Fibroblast of villous mesenchyme (primary cell): Measurements from ENCODE around the gene DNAJC4. TPM values are rescaled to one million over a fixed set of nuclear protein-coding genes. Genes with fewer than 3 reads are reported as not detected.

Source experiments
- DNase-seq: peaks from one replicate; pipeline ENCODE4 v3.0.0-alpha.2; 2010; ENCODE audit warnings: low read depth
- H3K4me3 ChIP-seq: 2 replicates; pipeline ENCODE4 v1.5.1; 2011; ENCODE audit warnings: low read depth, mild to moderate bottlenecking, low read length
- total RNA-seq: library from RNA; depleted of rRNA; stranded (reverse); fragments of >200 nt; gene quantifications from 2 replicates; pipeline ENCODE4 v1.2.3, GENCODE V29; 2012
- TF ChIP-seq, protein P1 (sequence below): IDR thresholded peaks from 2 replicates; pipeline ENCODE4 v1.5.1; 2012; ENCODE audit warnings: low read depth, mild to moderate bottlenecking, low read length; ENCODE audit not compliant: insufficient read depth

Gene DNAJC4
- total RNA-seq, 1 donor: 6.5 TPM

GRCh38 chr11:64249038-64249437, 18.7 kb downstream of the DNAJC4 start:
- TF ChIP-seq, protein P1, sequence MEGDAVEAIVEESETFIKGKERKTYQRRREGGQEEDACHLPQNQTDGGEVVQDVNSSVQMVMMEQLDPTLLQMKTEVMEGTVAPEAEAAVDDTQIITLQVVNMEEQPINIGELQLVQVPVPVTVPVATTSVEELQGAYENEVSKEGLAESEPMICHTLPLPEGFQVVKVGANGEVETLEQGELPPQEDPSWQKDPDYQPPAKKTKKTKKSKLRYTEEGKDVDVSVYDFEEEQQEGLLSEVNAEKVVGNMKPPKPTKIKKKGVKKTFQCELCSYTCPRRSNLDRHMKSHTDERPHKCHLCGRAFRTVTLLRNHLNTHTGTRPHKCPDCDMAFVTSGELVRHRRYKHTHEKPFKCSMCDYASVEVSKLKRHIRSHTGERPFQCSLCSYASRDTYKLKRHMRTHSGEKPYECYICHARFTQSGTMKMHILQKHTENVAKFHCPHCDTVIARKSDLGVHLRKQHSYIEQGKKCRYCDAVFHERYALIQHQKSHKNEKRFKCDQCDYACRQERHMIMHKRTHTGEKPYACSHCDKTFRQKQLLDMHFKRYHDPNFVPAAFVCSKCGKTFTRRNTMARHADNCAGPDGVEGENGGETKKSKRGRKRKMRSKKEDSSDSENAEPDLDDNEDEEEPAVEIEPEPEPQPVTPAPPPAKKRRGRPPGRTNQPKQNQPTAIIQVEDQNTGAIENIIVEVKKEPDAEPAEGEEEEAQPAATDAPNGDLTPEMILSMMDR: no peak
- DNase-seq: no peak

DNA sequence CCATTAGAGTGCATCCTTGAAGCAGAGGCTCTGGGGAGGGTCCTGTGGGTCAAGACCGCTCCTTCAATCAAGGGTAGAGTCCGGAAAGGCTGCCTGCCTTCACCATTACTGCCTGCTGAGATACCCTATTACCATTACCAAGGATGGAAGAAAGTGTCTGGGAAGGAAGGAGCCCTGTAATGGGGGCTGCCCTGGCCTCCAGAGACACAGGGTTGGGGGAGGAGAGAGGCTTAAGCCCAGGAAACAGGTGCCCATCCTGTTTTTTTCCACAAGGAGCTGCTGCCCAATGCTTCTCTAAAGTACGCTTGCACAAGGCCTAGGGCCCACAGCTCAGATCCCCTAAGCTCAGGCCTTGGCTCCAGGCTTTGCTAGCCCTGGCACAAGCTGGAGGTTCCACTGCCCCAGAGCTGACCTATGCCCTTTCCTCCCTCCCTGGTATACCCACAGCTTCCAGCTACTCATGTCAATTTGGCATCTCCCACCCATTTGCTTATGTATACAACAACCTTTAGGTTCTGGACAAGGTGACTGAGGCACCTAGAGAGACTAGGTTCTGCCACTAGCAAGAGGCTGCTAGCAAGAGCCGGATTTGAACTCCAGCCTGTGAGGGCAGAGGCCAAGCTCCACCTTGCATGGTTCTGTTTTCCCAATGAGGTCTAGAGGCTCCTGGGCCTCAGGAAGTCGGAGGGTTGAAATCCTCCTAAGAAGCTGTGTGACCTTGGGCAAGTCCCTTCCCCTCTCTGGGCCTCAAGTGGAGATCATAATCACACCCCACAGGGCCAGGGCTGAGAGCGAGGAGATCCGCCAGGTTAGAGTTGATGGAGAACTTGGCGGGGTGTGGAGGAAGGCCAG, 19.4 kb downstream of the DNAJC4 start:
- DNase-seq: no peak
- no peak overlapping the region for H3K4me3 ChIP-seq
- TF ChIP-seq, protein P1: no peak

More at GRCh38 chr11:64249038-64249437, 18.7 kb downstream of the DNAJC4 start:
- no peak overlapping the region for H3K4me3 ChIP-seq

GRCh38 chr11:64250415-64251015, 20.2 kb downstream of the DNAJC4 start:
- DNase-seq: no peak
- TF ChIP-seq, protein P1: no peak
- H3K4me3 ChIP-seq: peak overlapping the region; percentile 67

DNA sequence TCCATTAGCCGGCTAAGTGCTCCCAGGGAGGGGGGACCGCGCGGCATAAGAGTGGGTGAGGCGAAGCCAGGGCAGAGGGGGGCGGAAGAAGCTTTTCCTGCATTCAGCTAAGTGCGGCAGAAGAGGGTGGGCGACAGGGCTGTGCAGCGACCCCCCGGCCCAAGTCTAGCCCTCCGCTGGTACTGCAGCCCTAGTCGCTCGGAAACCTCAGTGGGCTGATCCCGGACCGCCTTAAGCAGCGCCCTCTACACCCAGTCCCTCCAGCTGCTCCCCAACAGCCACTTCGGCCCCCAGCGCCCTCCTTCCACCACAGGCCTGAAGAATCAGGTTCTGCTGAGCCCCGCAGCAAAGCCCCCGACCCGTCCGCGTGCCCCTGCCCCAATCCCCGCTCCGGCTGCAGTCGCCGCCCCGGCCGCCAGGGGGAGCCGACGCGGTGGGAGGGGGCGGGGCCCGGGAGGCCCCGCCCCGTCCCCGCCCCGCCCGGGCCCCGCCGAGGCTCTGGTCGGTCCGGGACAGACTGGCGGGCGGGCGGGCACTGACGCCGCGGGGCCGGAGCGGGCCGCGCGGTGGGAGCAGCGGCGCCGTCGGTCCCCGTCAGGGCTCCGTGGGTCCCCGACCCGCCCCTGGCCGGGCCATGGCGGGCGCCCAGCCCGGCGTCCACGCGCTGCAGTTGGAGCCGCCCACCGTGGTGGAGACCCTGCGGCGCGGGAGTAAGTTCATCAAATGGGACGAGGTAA, 20.8 kb downstream of the DNAJC4 start, which contains the start of gene PLCB3:
PLCB3 (plus strand) TSS at position 515 of the 737 bp plus-strand sequence; CDS start at position 635, 120 bp downstream.
- H3K4me3 ChIP-seq: peak within 1 kb of the TSS; percentile 84
- peak; percentile 53 for DNase-seq
- TF ChIP-seq, protein P1: peak; percentile 61

DNA sequence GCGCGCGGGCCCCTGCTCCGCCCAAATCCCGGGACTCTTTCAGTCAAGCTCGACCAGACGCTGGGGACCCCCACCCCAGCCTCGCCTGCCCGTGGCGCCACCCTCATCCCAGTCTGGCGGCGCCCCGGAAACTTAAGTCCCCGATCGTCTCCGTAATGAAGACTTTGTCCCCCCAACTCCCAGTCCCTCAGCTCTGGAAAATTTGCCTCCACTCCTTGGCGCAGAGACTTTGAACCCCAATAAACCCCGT, 21.3 kb downstream of the DNAJC4 start:
- H3K4me3 ChIP-seq: peak overlapping the region; percentile 84
- DNase-seq: no peak
- TF ChIP-seq, protein P1: no peak

DNA sequence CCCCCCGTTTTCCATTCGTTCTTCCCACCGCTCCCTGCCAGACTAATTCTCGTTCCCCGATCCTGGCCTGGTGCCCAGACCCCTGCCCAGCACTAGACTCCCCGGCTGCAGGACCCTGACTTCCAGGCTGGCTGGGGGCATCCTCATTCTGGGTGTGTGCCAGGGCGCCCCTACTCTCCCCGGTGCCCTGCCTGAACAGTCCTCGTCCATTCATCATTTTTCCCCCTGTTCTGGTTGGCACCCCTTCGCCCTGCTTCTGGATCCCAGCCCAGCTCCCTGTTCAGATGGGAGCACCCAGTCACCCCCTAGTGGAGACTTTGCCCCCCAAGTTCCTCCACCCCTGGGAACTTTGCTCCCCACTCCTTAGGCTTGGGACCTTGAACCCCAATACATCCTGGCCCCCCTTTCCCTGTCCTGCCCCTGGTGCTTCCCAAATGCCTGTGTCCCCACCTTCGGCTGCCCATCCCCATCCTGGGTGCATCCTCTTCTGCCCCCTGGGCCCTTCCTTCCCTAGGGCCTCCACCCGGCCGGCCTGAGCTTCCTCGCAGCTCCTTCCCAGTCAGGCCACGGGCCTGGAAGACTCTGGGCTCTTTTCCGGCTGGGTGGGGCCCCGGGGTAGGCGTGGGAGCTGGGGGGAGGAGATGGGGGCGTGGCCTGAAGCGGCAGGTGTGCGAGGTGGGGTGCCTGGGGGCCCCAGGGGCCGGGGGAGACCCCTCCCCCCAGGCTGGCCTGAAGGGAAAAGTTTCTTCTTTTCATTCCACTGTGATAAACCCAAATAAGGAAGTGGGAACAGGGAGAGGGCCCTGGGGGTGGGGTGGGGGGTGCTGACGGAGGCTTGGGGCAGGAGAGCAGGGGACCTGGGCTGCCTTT, 21.9 kb downstream of the DNAJC4 start:
- H3K4me3 ChIP-seq: peak overlapping the region; percentile 84
- TF ChIP-seq, protein P1: peak; percentile 58
- no peak for DNase-seq
